HG03521 (cell line): Measurements from ENCODE around the gene MCEMP1.
A peak's percentile ranks its signal among the peaks of the same experiment; 100 is the strongest.

Source experiments
- ATAC-seq: cut with Tn5 transposase; IDR thresholded peaks from one replicate; pipeline ENCODE4 v1.9.1; 2021; ENCODE audit warnings: mild to moderate bottlenecking, moderate library complexity; ENCODE audit not compliant: unreplicated experiment

Gene MCEMP1

DNA sequence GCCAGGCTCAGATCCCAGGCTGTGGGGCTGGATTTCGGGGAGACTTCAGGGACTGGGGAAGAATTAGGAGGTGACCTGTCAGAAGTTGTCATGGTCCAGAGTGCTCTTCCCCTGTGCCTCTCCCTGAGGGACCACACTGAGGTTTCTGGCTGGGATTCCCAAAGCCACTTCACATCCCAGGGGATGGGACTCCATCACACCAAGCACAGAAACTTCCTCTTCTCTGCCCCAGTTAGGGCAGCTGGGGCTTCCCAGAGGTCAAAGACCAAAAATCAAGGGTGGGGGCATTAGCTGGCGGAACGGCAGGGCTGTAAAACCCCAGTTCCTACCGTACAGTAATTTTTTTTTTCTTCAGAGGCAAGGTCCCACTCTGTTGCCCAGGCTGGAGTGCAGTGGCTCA is 17.6 kb downstream of the MCEMP1 start:
- no peak for ATAC-seq

DNA sequence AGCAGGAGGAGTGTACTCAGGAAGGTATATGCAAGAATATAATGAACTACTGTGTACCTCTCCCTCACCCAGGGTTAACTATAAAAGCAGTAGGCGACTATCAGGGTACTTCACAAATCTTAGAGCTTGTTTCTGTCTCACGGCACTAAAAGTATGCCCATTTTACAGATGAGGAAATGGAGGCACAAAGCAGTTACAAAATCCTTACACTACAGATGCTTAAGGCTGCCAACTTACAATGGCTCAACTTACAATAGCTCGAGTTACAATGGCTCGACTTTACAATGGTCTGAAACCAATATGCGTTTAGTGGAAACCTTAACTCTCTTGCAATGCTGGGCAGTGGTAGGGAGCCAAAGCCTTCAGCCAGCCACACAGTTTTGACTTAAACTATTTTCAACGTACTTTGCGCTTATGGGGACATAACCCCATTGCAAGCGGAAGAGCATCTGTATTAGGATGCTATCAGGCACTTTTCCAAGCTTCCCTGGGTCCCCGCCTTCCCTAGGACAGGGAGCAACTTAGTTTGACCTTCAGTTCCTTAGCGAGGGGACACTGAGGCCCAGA is 20.9 kb downstream of the MCEMP1 start:
- no peak for ATAC-seq

DNA sequence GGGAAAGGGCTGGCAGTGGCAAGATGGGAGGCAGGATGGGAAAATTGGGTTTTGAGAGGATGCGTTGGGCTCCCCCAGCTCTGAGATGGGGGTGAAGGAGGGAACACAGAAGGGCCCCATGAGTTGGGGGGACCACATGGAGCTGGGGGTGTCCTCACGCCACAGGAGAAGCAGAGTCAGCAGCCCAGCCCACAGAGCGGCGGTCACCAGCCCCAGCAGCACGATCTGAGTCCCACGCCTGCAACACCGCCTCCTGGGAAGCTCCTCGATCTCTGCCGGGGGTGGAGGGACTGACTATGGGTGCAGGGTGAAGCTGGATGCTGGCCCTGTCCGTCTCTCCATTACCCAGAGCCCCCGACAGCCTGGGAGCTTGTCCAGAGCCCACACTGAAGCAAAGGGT is 21.7 kb downstream of the MCEMP1 start:
- no peak for ATAC-seq

DNA sequence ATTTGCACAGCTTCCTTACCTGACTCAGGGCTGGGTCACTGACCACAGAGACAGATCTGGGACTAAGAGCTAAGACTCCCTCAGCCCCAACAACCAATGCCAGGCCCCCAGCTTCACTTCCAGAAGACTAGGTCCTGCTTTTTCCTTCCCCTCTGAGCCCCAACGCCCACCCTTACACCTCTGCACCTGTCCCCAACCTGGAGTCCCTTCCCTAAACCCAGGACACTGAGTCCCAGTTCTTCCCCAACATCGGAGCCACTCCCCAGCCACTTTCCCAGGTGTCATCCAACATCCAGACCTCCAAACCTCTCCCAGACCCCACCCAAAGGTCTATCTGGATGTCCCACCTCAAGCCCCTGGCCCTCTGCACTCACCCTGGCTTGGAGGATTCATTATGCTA is 22.1 kb downstream of the MCEMP1 start:
- no peak for ATAC-seq

DNA sequence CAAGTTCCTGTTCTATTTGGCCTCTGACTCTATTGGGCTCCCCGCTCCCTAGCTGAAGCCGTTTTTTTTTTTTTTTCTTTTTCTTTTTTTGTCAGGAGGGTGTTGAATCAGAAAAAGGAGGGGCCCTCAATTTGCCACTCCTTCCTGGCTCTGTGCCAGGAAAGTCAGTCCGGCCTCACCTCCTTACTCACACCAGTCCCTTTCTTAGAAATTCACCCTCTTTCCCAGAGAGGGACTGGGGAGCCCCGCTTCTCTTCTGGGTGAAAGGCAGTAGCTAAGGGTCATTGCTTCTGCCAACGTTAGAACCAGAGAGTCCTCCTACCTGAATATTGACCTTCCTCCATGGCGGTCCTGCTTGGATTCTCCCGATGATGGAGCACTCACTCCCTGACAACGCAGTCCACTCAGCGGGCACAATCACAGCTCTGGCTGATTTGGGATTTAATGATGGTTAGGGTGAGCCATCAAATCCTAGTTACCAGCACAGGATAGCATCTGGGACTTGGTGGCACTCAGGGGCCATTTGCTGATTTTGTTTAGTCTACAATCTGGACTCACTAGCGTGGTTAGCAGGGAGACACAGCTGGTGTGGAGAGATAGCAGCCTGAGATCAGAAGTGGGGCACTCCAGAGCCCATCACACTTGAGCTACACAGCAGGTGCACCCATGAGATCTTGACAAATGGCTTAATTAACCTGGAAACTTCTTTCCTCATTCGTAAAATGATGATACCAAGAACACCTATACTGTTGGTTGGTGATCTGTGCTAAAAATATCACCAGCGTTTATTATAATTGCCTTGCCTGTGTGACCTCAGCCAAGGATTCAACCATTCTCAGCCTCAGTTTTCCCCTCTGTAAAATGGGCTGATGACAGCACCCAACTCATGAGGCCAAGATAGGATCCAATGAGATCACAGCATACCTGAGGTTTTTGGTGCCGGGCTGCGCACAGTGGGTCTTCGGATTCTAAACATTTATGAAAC is 22.8 kb downstream of the MCEMP1 start:
- ATAC-seq: no peak

DNA sequence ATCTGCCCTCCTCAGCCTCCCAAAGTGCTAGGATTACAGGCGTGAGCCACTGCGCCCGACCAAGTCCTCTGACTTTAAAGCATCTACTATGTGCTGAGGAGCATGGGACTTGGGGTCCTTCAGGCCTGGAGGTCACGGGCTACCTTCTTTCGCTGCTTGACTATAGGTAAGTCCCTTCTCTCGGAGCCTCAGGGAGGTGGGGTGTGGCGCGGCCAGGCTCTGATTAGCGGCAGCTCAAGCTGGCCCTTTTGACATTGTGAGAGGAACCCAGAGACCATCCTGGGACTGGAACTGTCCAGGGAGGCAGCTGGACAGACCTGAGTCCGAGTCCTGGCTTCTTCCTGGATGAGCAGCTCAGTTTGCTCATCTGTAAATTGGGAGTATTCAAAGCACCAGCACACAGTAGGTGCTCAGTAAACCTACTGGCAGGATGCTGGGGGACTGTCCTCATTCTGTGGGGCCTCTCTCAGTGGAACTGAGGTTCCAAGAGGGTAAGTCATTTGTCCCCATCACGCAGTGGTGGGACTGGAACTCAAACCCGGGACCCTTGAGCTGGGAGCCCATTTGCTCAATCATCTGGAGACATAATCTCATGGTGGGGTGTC is 24.3 kb downstream of the MCEMP1 start:
- ATAC-seq: no peak

DNA sequence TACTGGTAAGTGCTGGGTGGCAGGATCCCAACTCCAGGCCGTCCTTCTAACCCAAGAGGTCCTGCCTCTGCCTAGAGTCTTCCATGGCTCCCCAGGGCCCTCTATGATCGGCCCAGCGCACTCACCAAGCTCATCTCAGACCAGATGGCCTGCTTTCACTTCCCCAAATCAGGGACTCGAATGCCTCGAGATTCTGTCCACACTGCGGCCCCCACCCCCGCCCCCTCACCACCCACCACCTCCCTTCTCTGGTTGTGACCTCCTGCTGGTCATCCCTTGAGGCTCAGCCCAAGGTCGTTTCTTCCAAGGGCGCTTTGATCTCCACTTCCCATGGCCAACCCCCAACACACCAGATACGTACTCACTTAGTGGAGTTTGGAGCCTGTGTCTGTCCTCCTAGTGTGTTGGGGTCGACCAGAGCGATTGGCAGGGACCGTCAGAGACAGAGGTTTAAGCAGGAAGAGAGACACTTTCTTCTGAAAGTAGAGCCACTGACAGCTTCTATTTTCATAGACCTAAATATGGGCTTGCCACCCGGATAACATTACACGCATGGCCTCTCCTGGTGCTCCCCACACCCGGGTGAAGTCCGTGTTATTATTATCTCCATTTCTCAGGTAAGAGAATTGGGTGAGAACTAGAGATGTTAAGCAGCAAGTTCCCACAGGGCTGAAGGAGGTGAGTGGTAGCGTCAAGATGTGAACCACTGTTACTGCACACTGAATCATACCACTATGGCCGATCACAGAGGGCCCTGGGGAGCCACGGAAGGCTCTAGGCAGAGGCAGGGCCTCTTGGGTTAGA is 25.0 kb downstream of the MCEMP1 start, which contains the start of gene FCER2:
Gene FCER2, minus strand, starts transcription at position 478 of the 804 bp plus-strand sequence. CDS start 2,371 bp downstream, outside the sequence.
- ATAC-seq: peak; percentile 42

DNA sequence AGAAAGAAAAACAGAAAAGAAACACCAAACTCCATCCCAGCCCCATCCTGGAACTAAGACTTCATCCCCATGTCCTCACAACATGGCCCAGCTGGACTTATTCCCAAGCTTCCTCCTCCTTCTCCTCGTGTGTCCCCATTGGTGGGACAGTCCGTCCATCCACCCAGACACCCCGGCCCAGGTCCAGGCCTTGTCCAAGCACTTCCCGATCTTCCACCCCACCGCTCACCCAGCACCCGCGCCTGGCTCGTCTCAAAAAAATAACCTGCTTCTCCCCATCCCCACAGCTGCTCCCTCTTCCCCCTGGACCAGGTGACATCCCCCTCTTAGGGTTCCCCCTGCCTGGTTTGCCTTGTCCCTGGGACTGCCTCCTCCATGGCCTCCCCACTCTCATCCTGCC is 26.4 kb downstream of the MCEMP1 start:
- no peak for ATAC-seq

DNA sequence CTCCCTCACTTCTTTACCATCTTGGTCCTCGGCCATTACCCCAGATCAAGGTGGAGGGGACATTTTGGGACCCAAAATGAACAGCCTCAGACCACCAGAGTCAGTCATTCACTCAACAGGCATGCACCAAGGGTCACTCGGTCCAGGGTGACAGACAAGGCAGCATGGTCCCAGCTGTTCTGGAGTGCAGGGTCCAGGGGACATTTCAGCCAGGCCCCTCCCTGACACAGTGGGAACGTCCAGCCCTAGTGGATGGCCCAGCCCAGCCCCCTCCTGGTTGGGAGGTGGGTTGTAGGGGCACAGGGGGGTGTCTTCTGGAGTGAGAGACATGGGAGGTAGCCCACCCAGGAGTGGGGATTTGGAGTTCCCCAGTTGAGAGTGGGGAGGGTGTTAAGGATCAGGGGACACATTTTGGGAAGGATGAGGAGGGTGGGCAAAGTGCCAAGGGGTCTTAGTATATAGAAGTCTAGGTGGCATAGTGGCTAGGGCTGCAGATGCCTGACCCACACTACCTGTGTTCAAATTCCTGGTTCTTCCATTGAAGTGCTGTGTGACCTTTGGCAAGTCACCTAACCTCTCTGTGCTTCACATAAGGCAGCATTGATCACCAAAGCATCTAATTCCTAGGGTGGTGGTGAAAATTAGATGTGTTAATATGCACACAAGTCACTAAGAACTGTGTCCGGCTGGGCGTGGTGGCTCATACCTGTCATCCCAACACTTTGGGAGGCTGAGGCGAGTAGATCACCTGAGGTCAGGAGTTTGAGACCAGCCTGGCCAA is 27.6 kb downstream of the MCEMP1 start:
- ATAC-seq: no peak

DNA sequence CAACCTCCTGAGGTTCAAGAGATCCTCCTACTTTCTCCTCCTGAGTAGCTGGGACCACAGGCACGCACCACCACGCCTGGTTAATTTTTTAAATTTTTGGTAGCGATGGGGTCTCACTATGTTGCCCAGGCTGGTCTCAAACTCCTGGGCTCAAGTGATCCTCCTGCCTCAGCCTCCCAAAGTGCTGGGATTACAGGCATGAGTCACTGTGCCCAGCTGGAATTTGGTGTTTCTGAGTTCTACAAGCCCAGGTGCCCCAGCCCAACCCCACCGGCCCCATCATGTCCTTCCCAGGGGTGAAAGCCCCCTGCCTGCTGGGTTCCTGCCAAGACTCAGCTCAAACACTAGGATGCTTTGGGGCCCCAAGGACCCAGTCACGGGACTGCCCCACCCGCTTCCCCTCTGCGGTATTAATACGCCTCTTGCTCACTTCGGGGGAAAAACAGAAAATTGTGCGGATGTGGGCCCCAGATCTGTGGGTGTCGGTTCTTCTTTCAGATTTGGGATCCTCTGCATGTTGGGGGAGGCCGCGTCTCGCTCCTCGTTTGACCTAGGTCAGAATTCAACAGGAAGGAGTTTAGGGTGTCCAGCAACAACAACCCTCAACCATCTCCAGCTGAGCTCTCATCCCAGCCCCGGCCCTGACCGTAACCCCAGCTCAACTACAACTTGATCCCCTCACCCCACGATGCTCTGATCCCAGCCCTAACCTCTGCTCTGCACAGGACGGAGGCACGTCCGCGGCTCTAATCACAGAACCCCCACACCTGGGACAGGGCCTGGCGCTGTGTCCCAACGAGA is 28.7 kb downstream of the MCEMP1 start:
- ATAC-seq: peak; percentile 33

DNA sequence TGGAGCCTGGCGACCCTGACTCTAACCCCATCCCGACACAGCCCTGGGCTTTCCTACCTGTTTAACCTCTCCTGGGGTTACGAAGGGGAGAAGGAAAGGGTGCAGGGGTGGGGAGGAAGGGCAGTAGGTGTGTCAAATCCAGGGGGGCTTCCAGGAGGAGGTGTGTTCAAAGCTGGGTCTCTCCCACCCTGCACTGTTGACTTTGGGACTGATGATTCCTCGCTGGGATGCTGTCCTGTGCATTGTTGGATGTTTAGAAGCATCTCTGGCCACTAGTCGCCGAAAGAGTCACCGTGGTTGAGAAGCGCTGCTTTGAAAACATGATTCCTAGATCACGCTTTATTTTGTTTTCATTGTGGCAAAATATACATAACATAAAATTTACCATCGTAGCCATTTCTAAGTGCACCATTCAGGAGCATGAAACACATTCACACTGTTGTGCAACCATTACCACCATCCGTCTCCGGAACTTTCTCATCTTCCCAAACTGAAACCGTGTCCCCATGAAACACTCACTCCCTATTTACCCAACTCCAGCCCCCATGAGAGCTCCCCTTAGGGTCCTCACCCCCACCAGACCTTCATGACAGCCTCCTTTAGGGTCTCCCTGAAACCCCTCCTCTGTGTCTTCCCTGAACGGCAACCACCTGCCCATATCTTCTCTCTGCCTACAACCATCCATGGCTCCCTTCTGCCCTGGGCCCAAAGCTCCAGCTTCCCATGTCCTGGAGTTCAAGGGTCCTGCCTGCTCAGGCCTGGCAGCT is 29.5 kb downstream of the MCEMP1 start:
- ATAC-seq: no peak

DNA sequence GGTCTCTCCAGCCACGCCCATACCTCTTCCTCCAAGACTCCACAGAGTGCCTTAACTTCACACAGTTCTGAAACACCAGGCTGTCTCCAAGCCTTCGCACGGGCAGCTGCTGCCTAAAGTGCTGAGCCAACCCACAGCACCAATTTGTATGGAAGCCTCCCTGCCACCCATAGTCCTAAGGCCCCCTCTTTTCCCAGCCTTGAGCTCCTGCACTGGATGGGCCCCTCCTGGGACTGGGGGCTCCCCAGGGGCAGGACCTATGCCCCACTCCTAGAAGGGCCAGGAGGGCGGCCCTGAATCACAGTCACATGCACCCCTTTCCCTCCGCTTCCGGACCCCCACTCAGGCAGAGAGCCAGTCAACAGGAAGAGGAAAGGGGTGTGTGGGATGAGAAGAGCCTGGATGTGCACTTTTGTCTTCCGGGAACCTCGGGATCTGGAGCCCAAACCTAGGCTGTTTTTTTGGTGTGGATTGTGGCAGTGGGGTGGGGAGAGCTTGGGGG is 30.1 kb downstream of the MCEMP1 start:
- ATAC-seq: no peak

DNA sequence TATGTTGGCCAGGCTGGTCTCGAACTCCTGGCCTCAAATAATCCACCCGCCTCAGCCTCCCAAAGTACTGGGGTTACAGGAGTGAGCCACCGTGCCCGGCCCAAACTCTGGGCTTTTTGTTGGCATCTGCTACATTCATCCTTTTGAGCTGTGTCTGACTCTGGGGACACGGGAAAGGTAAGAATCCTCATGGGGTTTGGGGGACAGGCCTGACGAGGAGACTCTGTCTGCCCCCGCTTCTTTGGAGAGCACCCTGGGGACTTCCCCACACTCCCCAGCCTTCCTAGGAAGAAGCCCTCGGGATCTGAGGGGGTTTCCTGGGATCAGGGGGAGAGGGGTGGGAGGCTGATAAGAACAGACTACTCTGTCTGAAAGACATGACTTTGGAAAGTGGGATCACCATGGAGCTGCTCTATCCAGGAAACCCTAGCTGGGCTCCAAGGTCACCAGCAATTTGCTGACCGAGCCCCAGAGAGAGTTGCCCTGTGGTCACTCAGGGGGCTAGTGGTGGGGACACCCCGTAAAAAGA is 33.1 kb downstream of the MCEMP1 start:
- no peak for ATAC-seq

DNA sequence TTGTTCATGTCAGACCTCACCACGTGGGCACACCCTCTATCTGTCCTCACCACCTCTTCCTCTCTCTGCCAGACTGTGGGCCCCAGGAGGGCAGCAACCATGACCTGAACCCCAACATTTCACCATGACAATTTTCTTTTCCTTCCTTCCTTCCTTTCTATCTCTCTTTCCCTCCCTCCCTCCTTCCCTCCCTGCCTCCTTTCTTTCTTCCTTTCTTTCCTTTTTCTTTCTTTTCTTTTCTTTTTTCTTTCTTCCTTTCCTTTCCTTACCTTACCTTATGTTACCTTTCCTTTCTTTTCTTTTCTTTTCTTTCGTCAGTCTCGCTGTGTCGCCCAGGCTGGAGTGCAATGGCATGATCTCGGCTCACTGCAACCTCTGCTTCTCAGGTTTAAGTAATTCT is 33.7 kb downstream of the MCEMP1 start:
- ATAC-seq: no peak

DNA sequence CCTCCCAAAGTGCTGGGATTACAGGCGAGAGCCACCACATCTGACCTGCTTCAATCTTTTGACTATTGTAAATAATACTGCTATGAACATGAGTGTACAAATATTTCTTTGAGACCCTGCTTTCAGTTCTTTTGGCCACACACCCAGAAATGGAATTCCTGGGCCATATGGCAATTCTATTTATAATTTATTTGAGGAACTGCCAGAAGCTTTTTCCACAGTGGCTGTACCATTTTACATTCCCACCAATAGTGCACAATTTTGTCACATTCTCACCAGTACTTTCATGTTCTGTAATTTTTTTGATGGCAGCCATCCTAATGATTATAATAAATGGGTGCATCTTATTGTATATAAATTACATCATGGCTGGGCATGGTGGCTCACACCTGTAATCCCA is 38.8 kb downstream of the MCEMP1 start:
- no peak for ATAC-seq

DNA sequence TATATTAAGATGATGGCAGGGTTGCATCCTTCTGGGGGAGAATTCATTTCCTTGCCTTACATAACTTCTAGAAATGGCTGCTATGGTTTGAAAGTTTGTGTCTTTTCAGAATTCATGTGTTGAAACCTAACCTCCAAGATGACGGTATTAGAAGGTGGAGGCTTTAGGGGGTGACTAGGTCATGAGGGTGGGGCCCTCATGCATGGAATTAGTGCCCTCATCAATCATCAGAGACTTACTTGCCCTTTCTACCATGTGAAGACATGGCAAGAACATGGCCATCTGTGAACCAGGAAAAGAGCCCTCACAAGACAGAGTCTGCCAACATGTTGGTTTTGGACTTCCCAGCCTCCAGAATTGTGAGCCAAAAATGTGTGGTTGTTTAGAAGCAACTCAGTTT is 39.9 kb downstream of the MCEMP1 start:
- ATAC-seq: no peak

DNA sequence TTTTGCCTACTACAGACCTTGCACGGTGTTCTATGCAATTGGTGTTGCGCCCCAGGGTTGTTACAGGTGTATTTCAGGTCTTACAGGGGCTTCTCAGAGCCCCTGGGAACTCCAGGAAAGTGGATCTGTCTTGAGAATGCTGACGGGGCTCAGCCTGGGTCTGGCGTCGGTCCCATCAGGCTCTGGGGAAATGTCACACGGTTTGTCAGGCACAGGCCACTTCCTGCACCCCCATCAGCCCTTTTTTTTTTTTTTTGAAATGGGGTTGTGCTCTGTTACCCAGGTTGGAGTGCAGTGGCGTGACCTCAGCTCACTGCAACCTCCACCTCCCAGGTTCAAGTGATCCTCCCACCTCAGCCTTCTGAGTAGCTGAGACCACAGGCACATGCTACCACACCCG is 41.8 kb downstream of the MCEMP1 start:
- no peak for ATAC-seq

DNA sequence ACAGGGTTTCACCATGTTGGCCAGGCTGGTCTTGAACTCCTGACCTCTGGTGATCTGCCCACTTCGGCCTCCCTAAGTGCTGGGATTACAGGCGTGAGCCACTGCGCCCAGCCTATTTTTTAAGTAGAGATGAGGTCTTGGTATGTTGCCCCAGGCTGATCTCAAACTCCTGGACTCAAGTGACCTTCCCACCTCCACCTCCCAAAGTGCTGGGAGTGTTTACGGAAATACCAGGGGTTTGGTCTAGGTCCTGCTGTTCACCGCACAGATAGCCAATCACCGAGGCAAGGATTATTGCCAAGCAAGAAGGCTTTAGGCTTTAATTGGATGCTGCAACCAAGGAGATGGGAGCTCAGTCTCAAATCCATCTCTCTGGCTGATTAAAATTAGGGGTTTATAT is 43.5 kb downstream of the MCEMP1 start:
- no peak for ATAC-seq
